Measurements from ENCODE around the gene DOCK2. TPM values are rescaled to one million over a fixed set of nuclear protein-coding genes. Genes with fewer than 3 reads are reported as not detected.
"Not testable (repeated sequence)": the region's sequence is repeated elsewhere in the genome, so short reads cannot be mapped to it uniquely, and the experiment has no call there.

The DOCK2 gene
- total and polyA plus RNA-seq, 2 donors from 2014 or later, result 1.0 to 42.0 TPM

GRCh38 chr5:169749295-169749694, 112.2 kb downstream of the DOCK2 start:
- H3K36me3 ChIP-seq (ENCODE audit: control insufficient read depth in 2 of 3, insufficient read depth in 3 of 3, low read length in 3 of 3), result no peaks in the 10 kb centered on the region
- intact Hi-C loops (cut with DNase I), result no loop called here
- no peaks in the 10 kb centered on the region for H3K27me3 ChIP-seq (ENCODE audit: control insufficient read depth, insufficient read depth, low read length)
- no peak overlapping the region for H3K9ac ChIP-seq (ENCODE audit: low read length in 3 of 3)
- TF ChIP-seq CTCF (IDR thresholded peaks at IDR 0.05; ENCODE audit: borderline replicate concordance, extremely low read depth, insufficient read depth), result no peak
- H3K9me3 ChIP-seq (ENCODE audit: control insufficient read depth in 2 of 3, insufficient read depth in 1 of 3, low read length in 3 of 3), result no peaks in the 10 kb centered on the region
- no peak overlapping the region for H3K27ac ChIP-seq (ENCODE audit: low read depth in 2 of 2, low read length in 2 of 2)
- FAIRE-seq, result no peak
- H3K4me3 ChIP-seq (ENCODE audit: low read length in 3 of 3), result no peak overlapping the region
- no peaks in the 10 kb centered on the region for H3K4me1 ChIP-seq (ENCODE audit: control insufficient read depth in 2 of 3, insufficient read depth in 2 of 3, low read depth in 1 of 3, low read length in 3 of 3)
- DNase-seq, result no peak

GRCh38 chr5:169751490-169751889, 114.4 kb downstream of the DOCK2 start:
- Histone ChIP-seq H3K36me3 (ENCODE audit: control insufficient read depth in 2 of 3, insufficient read depth in 3 of 3, low read length in 3 of 3) (no peaks in the 10 kb centered on the region), H3K27me3 (ENCODE audit: control insufficient read depth, insufficient read depth, low read length) (no peaks in the 10 kb centered on the region), H3K9me3 (ENCODE audit: control insufficient read depth in 2 of 3, insufficient read depth in 1 of 3, low read length in 3 of 3) (no peaks in the 10 kb centered on the region), H3K4me3 (ENCODE audit: low read length in 3 of 3) (no peak overlapping the region), H3K27ac (ENCODE audit: low read depth in 2 of 2, low read length in 2 of 2) (no peak overlapping the region), H3K9ac (ENCODE audit: low read length in 3 of 3) (no peak overlapping the region), H3K4me1 (ENCODE audit: control insufficient read depth in 2 of 3, insufficient read depth in 2 of 3, low read depth in 1 of 3, low read length in 3 of 3) (no peaks in the 10 kb centered on the region)
- DNase-seq (no peak), FAIRE-seq (no peak)
- intact Hi-C loops (cut with DNase I), result no loop called here
- no peak for TF ChIP-seq CTCF (IDR thresholded peaks at IDR 0.05; ENCODE audit: borderline replicate concordance, extremely low read depth, insufficient read depth)

GRCh38 chr5:169752566-169752965, 115.5 kb downstream of the DOCK2 start:
- H3K9me3 ChIP-seq (ENCODE audit: control insufficient read depth in 2 of 3, insufficient read depth in 1 of 3, low read length in 3 of 3); FAIRE-seq; H3K4me1 ChIP-seq (ENCODE audit: control insufficient read depth in 2 of 3, insufficient read depth in 2 of 3, low read depth in 1 of 3, low read length in 3 of 3); H3K9ac ChIP-seq (ENCODE audit: low read length in 3 of 3); DNase-seq; H3K27ac ChIP-seq (ENCODE audit: low read depth in 2 of 2, low read length in 2 of 2); H3K36me3 ChIP-seq (ENCODE audit: control insufficient read depth in 2 of 3, insufficient read depth in 3 of 3, low read length in 3 of 3); intact Hi-C loops (cut with DNase I); H3K4me3 ChIP-seq (ENCODE audit: low read length in 3 of 3); H3K27me3 ChIP-seq (ENCODE audit: control insufficient read depth, insufficient read depth, low read length): not testable (repeated sequence)

- H3K9me3 ChIP-seq (ENCODE audit: control insufficient read depth in 2 of 3, insufficient read depth in 1 of 3, low read length in 3 of 3), result no peaks in the 10 kb centered on the region
- intact Hi-C loops (cut with DNase I), result no loop called here
- no peak for TF ChIP-seq CTCF (IDR thresholded peaks at IDR 0.05; ENCODE audit: borderline replicate concordance, extremely low read depth, insufficient read depth)
- no peaks in the 10 kb centered on the region for H3K27me3 ChIP-seq (ENCODE audit: control insufficient read depth, insufficient read depth, low read length)
- H3K9ac ChIP-seq (ENCODE audit: low read length in 3 of 3), result no peak overlapping the region
- no peaks in the 10 kb centered on the region for H3K36me3 ChIP-seq (ENCODE audit: control insufficient read depth in 2 of 3, insufficient read depth in 3 of 3, low read length in 3 of 3)
- H3K4me1 ChIP-seq (ENCODE audit: control insufficient read depth in 2 of 3, insufficient read depth in 2 of 3, low read depth in 1 of 3, low read length in 3 of 3), result no peaks in the 10 kb centered on the region
- no peak for FAIRE-seq
- H3K4me3 ChIP-seq (ENCODE audit: low read length in 3 of 3), result no peak overlapping the region
- no peak overlapping the region for H3K27ac ChIP-seq (ENCODE audit: low read depth in 2 of 2, low read length in 2 of 2)
- no peak for DNase-seq
Observed at GRCh38 chr5:169753795-169754194, 116.7 kb downstream of the DOCK2 start.

All from kidney (tissue), 14 donors.